Heart left ventricle (tissue), 13 donors: Measurements from ENCODE around the gene SLC45A3.

Experiments used
- CTCF ChIP-seq, 12 donors: fragments of 200-600 bp; sonication (generic) in 4 of 12; IDR thresholded peaks; one replicate each; pipeline versions ENCODE4 v1.5.0 to v1.8.0; 2018 to 2022; ENCODE audit warnings: antibody characterized with exemption in 12 of 12, mild to moderate bottlenecking in 5 of 12
- POLR2A ChIP-seq, 2 donors: fragments of 450-650 bp; IDR thresholded peaks; one replicate each; pipeline ENCODE4 v1.6.1; 2017; ENCODE audit warnings: antibody characterized with exemption in 2 of 2, mild to moderate bottlenecking in 2 of 2, moderate library complexity in 2 of 2
- donor health status: ischemic (EF 13 %, LVEDD 7.1; RV severe dilation, severe dysfunction).
- donor health status: DM: no; HTN: yes; CAD: no.
- donor health status: DM: no; HTN: no; CAD: no.
- donor health status: ischemic (EF 25% LVEDD 6.9; RV normal size, moderate dysfunction).
- donor health status: ischemic (EF 25% LVEDD 5.7; RV mildly dilated, moderate dysfunction).
- donor health status: ischemic (EF 35%, LVEDD 5.7; RV mildly dilated, moderate dysfunction).
- donor health status: nonischemic (EF 11% LVEDD 7.7; RV severe dilation, severe dysfunction).
- donor health status: DM: yes; HTN: yes; CAD: no.
- donor health status: PGD.
- donor health status: ischemic (EF 29% LVEDD 5.4; RV normal size, mild dysfunction).
- donor health status: nonischemic (EF 23%, LVEDD 6.1; RV moderate dilation, normal function).

GRCh38 chr1:205650241-205650640 lies 30.1 kb downstream of the SLC45A3 start:
- TF ChIP-seq CTCF (IDR thresholded peaks at IDR 0.05) = no peak
- no peak for TF ChIP-seq POLR2A (IDR thresholded peaks at IDR 0.05)
